Activated T-cell treated with anti-CD3 and anti-CD28 coated beads, Interleukin-2, amount 50 U/mL, for 24 hours (primary cell): ENCODE results near the gene JAKMIP2.

ENCODE experiments used
- DNase-seq: peaks from one replicate; pipeline ENCODE4 v3.0.0-alpha.2; 2020
- H3K27ac Mint-ChIP-seq: 2 replicates; pipeline ENCODE4 v1.8.0; 2020; ENCODE audit warnings: mild to moderate bottlenecking, mixed read lengths
- H3K27me3 Mint-ChIP-seq: 2 replicates; pipeline ENCODE4 v1.8.0; 2020; ENCODE audit warnings: mixed read lengths
- H3K36me3 Mint-ChIP-seq: 2 replicates; pipeline ENCODE4 v1.8.0; 2020; ENCODE audit warnings: low read depth, mixed read lengths
- H3K4me1 Mint-ChIP-seq: 2 replicates; pipeline ENCODE4 v1.8.0; 2020; ENCODE audit warnings: low read depth, mixed read lengths
- H3K4me3 Mint-ChIP-seq: 2 replicates; pipeline ENCODE4 v1.8.0; 2020; ENCODE audit warnings: mild to moderate bottlenecking, moderate library complexity, mixed read lengths
- H3K9me3 Mint-ChIP-seq: 2 replicates; pipeline ENCODE4 v1.8.0; 2020; ENCODE audit warnings: mixed read lengths

JAKMIP2 gene

GRCh38 chr5:147575598-147575997, 206.9 kb downstream of the JAKMIP2 start:
- peaks cover 12% of the 10 kb centered on the region for H3K27me3 Mint-ChIP-seq
- H3K36me3 Mint-ChIP-seq, result no peaks in the 10 kb centered on the region

GRCh38 chr5:147573211-147573610, 209.3 kb downstream of the JAKMIP2 start:
- Mint-ChIP-seq H3K36me3 (no peaks in the 10 kb centered on the region), H3K27ac (no peak overlapping the region), H3K27me3 (peaks cover 9% of the 10 kb centered on the region), H3K4me3 (no peak overlapping the region), H3K4me1 (no peaks in the 10 kb centered on the region), H3K9me3 (no peaks in the 10 kb centered on the region)
- DNase-seq, result no peak

More at GRCh38 chr5:147575598-147575997, 206.9 kb downstream of the JAKMIP2 start:
- no peak for DNase-seq
- H3K27ac Mint-ChIP-seq, result no peak overlapping the region
- peaks cover 10% of the 10 kb centered on the region for H3K9me3 Mint-ChIP-seq
- no peaks in the 10 kb centered on the region for H3K4me1 Mint-ChIP-seq
- H3K4me3 Mint-ChIP-seq, result no peak overlapping the region

- no peaks in the 10 kb centered on the region for H3K4me1 Mint-ChIP-seq
- H3K9me3 Mint-ChIP-seq, result no peaks in the 10 kb centered on the region
- H3K36me3 Mint-ChIP-seq, result no peaks in the 10 kb centered on the region
- DNase-seq, result no peak
- H3K4me3 Mint-ChIP-seq, result no peak overlapping the region
- H3K27ac Mint-ChIP-seq, result no peak overlapping the region
- H3K27me3 Mint-ChIP-seq, result no peaks in the 10 kb centered on the region
Observed at GRCh38 chr5:147568710-147569406, 213.7 kb downstream of the JAKMIP2 start.

- no peak overlapping the region for H3K4me3 Mint-ChIP-seq
- no peaks in the 10 kb centered on the region for H3K36me3 Mint-ChIP-seq
- no peak for DNase-seq
- no peaks in the 10 kb centered on the region for H3K27me3 Mint-ChIP-seq
- no peaks in the 10 kb centered on the region for H3K4me1 Mint-ChIP-seq
- H3K27ac Mint-ChIP-seq, result no peak overlapping the region
- H3K9me3 Mint-ChIP-seq, result no peaks in the 10 kb centered on the region
Observed at GRCh38 chr5:147567917-147568598, 214.5 kb downstream of the JAKMIP2 start.

GRCh38 chr5:147565524-147565923, 217.0 kb downstream of the JAKMIP2 start:
- no peaks in the 10 kb centered on the region for H3K4me1 Mint-ChIP-seq
- no peak overlapping the region for H3K27ac Mint-ChIP-seq
- H3K4me3 Mint-ChIP-seq, result no peak overlapping the region
- no peaks in the 10 kb centered on the region for H3K27me3 Mint-ChIP-seq
- H3K9me3 Mint-ChIP-seq, result no peaks in the 10 kb centered on the region
- no peaks in the 10 kb centered on the region for H3K36me3 Mint-ChIP-seq
- DNase-seq, result no peak

GRCh38 chr5:147564124-147564486, 218.4 kb downstream of the JAKMIP2 start:
- Mint-ChIP-seq H3K4me3 (no peak overlapping the region), H3K27ac (no peak overlapping the region), H3K4me1 (no peaks in the 10 kb centered on the region), H3K9me3 (no peaks in the 10 kb centered on the region), H3K36me3 (no peaks in the 10 kb centered on the region), H3K27me3 (no peaks in the 10 kb centered on the region)
- DNase-seq, result no peak

- Mint-ChIP-seq H3K27me3 (no peaks in the 10 kb centered on the region), H3K27ac (no peak overlapping the region), H3K9me3 (no peaks in the 10 kb centered on the region), H3K4me3 (no peak overlapping the region), H3K36me3 (no peaks in the 10 kb centered on the region), H3K4me1 (no peaks in the 10 kb centered on the region)
- no peak for DNase-seq
Observed at GRCh38 chr5:147563466-147564123, 218.9 kb downstream of the JAKMIP2 start.

GRCh38 chr5:147561435-147561834, 221.1 kb downstream of the JAKMIP2 start:
- H3K27me3 Mint-ChIP-seq, result no peaks in the 10 kb centered on the region
- H3K9me3 Mint-ChIP-seq, result no peaks in the 10 kb centered on the region
- no peak overlapping the region for H3K27ac Mint-ChIP-seq
- H3K36me3 Mint-ChIP-seq, result no peaks in the 10 kb centered on the region
- no peak for DNase-seq
- H3K4me3 Mint-ChIP-seq, result no peak overlapping the region
- no peaks in the 10 kb centered on the region for H3K4me1 Mint-ChIP-seq

- H3K4me1 Mint-ChIP-seq, result no peaks in the 10 kb centered on the region
- H3K9me3 Mint-ChIP-seq, result no peaks in the 10 kb centered on the region
- no peaks in the 10 kb centered on the region for H3K36me3 Mint-ChIP-seq
- no peaks in the 10 kb centered on the region for H3K27me3 Mint-ChIP-seq
- no peak for DNase-seq
- no peak overlapping the region for H3K27ac Mint-ChIP-seq
- no peak overlapping the region for H3K4me3 Mint-ChIP-seq
Observed at GRCh38 chr5:147560718-147561331, 221.7 kb downstream of the JAKMIP2 start.

- DNase-seq, result no peak
- Mint-ChIP-seq H3K36me3 (no peaks in the 10 kb centered on the region), H3K9me3 (no peaks in the 10 kb centered on the region), H3K27ac (no peak overlapping the region), H3K27me3 (peaks cover 3% of the 10 kb centered on the region), H3K4me1 (no peaks in the 10 kb centered on the region), H3K4me3 (no peak overlapping the region)
Observed at GRCh38 chr5:147559749-147560148, 222.8 kb downstream of the JAKMIP2 start.

- H3K4me3 Mint-ChIP-seq, result no peak overlapping the region
- no peaks in the 10 kb centered on the region for H3K36me3 Mint-ChIP-seq
Observed at GRCh38 chr5:147558826-147559225, 223.7 kb downstream of the JAKMIP2 start.

GRCh38 chr5:147557876-147558745, 224.4 kb downstream of the JAKMIP2 start:
- Mint-ChIP-seq H3K4me1 (no peaks in the 10 kb centered on the region), H3K4me3 (no peak overlapping the region), H3K27me3 (peaks cover 3% of the 10 kb centered on the region), H3K27ac (no peak overlapping the region), H3K36me3 (no peaks in the 10 kb centered on the region), H3K9me3 (no peaks in the 10 kb centered on the region)
- DNase-seq, result no peak

More at GRCh38 chr5:147558826-147559225, 223.7 kb downstream of the JAKMIP2 start:
- no peaks in the 10 kb centered on the region for H3K9me3 Mint-ChIP-seq
- no peak for DNase-seq
- H3K4me1 Mint-ChIP-seq, result no peaks in the 10 kb centered on the region
- no peak overlapping the region for H3K27ac Mint-ChIP-seq
- H3K27me3 Mint-ChIP-seq, result peaks cover 3% of the 10 kb centered on the region

GRCh38 chr5:147555176-147555575, 227.4 kb downstream of the JAKMIP2 start:
- no peaks in the 10 kb centered on the region for H3K4me1 Mint-ChIP-seq
- no peaks in the 10 kb centered on the region for H3K9me3 Mint-ChIP-seq
- no peak overlapping the region for H3K27ac Mint-ChIP-seq
- DNase-seq, result no peak
- H3K27me3 Mint-ChIP-seq, result peaks cover 3% of the 10 kb centered on the region
- no peak overlapping the region for H3K4me3 Mint-ChIP-seq
- no peaks in the 10 kb centered on the region for H3K36me3 Mint-ChIP-seq

GRCh38 chr5:147554261-147554817, 228.2 kb downstream of the JAKMIP2 start:
- Mint-ChIP-seq H3K27ac (no peak overlapping the region), H3K27me3 (peaks cover 3% of the 10 kb centered on the region)
- no peak for DNase-seq

More at GRCh38 chr5:147554261-147554817, 228.2 kb downstream of the JAKMIP2 start:
- no peaks in the 10 kb centered on the region for H3K4me1 Mint-ChIP-seq
- no peak overlapping the region for H3K4me3 Mint-ChIP-seq
- no peaks in the 10 kb centered on the region for H3K36me3 Mint-ChIP-seq
- no peaks in the 10 kb centered on the region for H3K9me3 Mint-ChIP-seq
